SU-DHL-6 (cell line): ENCODE measurements around the gene CYP11A1.

Source experiments
- EZH2phosphoT487 ChIP-seq: fragments of 200-600 bp; sonication (generic), shearing (Covaris generic); conservative IDR thresholded peaks from 2 replicates; pipeline ENCODE4 v1.6.1; 2018; ENCODE audit warnings: mild to moderate bottlenecking, antibody characterized with exemption, low read length, moderate library complexity, mixed read lengths
- TF ChIP-seq, protein P1 (sequence below): fragments of 200-600 bp; sonication (generic); IDR thresholded peaks from one replicate; pipeline ENCODE4 v1.5.1; 2017; ENCODE audit warnings: antibody characterized with exemption, mild to moderate bottlenecking, low read length, moderate library complexity; ENCODE audit not compliant: insufficient read depth, poor library complexity, severe bottlenecking

DNA sequence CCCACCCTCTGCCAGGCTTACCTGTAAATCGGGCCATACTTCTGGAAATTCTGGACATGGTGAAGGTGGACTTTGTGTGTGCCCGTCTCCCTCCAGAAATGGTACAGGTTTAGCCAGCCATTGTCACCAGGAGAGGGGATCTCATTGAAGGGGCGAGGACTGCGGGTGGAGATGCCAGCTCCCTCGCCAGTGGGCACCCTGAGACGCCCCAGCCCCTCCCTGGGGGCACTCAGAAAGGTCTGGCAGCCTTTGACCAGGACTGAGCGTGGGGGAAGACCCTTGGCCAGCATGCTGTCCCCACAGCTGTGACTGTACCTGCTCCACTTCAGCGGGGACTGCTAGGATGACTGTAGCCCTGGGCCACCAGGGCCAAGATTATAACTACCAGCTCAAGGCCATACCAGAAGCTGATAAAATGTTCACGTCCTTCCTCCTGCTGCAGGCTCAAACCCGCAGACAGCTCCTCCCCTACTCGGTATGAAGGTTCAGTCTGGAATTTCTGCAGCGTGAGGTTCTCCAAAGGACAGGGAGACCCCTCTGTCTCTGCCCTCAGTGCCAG, at the start of gene CYP11A1:
- TF ChIP-seq, protein P1, sequence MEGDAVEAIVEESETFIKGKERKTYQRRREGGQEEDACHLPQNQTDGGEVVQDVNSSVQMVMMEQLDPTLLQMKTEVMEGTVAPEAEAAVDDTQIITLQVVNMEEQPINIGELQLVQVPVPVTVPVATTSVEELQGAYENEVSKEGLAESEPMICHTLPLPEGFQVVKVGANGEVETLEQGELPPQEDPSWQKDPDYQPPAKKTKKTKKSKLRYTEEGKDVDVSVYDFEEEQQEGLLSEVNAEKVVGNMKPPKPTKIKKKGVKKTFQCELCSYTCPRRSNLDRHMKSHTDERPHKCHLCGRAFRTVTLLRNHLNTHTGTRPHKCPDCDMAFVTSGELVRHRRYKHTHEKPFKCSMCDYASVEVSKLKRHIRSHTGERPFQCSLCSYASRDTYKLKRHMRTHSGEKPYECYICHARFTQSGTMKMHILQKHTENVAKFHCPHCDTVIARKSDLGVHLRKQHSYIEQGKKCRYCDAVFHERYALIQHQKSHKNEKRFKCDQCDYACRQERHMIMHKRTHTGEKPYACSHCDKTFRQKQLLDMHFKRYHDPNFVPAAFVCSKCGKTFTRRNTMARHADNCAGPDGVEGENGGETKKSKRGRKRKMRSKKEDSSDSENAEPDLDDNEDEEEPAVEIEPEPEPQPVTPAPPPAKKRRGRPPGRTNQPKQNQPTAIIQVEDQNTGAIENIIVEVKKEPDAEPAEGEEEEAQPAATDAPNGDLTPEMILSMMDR, result no peak
- no peak for TF ChIP-seq EZH2phosphoT487
